GM12892 (cell line): ENCODE measurements around the gene TMUB1.

Source experiments
- DNase-seq: peaks from one replicate; pipeline ENCODE4 v3.0.0; 2011; ENCODE audit not compliant: insufficient read length
- FAIRE-seq: peaks from 2 replicates; lab custom pipeline; 2011; peaks lifted over from hg19 to GRCh38; lab: Jason Lieb, UNC
- POLR2A ChIP-seq: IDR thresholded peaks from 2 replicates; pipeline ENCODE4 v1.6.1; 2011; ENCODE audit warnings: low read depth, low read length, control low read depth
- POLR2AphosphoS5 ChIP-seq: IDR thresholded peaks from 2 replicates; pipeline ENCODE4 v1.6.1; 2011; ENCODE audit warnings: low read depth, low read length, control low read depth
- TAF1 ChIP-seq: IDR thresholded peaks from 2 replicates; pipeline ENCODE4 v1.6.1; 2011; ENCODE audit warnings: low read depth, mild to moderate bottlenecking, control low read depth, low read length, borderline replicate concordance

TMUB1 gene

GRCh38 chr7:151035026-151035717, 48.1 kb downstream of the TMUB1 start:
- TF ChIP-seq POLR2AphosphoS5: no peak
- TF ChIP-seq TAF1: no peak
- no peak for TF ChIP-seq POLR2A
- DNase-seq (no peak), FAIRE-seq (no peak)

GRCh38 chr7:151034312-151035025, 48.8 kb downstream of the TMUB1 start:
- DNase-seq (no peak), FAIRE-seq (no peak)
- TF ChIP-seq POLR2A (no peak), TAF1 (no peak), POLR2AphosphoS5 (no peak)

- FAIRE-seq: no peak
- no peak for DNase-seq
- no peak for TF ChIP-seq TAF1
- TF ChIP-seq POLR2A: no peak
- no peak for TF ChIP-seq POLR2AphosphoS5
Observed at GRCh38 chr7:151033864-151034249, 49.4 kb downstream of the TMUB1 start.

- FAIRE-seq (no peak), DNase-seq (no peak)
- TF ChIP-seq POLR2A: no peak
- TF ChIP-seq TAF1: no peak
- TF ChIP-seq POLR2AphosphoS5: no peak
Observed at GRCh38 chr7:151032936-151033863, 50.1 kb downstream of the TMUB1 start.
